HG02678 (cell line): ENCODE measurements around the gene GDF9.

Experiments used
- ATAC-seq: cut with Tn5 transposase; IDR thresholded peaks from one replicate; pipeline ENCODE4 v1.9.1; 2021; ENCODE audit warnings: mild to moderate bottlenecking, moderate library complexity; ENCODE audit not compliant: unreplicated experiment

Gene GDF9

DNA sequence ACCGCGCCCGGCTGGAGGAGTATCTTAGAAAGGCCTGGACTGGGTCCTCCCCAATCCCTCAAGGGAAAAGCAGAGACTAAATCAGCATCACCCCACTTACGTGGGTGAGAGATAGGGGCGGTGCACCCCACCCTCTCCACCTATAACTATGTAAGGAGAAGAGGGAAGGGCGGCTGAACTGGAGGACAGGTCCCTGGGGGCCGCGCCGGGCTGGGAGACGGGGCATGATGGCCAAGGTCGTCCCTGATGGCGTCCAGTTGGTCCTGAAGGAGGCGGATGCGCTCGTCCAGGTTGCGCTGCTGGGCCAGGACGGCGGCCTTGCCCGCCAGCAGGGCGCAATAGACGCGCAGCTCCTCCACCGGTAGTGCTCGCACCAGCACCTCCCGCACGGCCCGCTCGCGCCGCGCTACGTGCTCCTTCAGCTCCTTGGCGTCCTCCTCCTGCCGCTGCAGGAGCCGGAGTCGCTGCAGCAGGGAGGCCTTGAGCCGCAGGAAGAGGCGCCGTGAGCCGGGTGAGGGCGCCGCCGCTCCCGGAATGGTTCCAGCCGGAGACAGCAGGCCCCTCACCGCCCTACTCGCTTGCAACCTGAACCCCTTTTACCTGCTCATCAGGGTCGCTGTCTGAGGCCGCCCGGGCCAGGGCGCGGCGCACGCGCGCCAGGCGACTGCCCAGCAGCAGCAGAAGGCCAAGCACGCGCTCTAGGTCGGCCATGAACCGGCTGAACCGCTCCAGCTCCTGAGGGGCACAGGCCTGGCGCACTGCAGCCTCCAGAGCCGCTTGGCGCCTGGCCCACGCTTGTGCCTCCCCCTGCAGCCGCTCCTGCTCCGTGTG, 43.4 kb downstream of the GDF9 start:
- ATAC-seq: no peak

DNA sequence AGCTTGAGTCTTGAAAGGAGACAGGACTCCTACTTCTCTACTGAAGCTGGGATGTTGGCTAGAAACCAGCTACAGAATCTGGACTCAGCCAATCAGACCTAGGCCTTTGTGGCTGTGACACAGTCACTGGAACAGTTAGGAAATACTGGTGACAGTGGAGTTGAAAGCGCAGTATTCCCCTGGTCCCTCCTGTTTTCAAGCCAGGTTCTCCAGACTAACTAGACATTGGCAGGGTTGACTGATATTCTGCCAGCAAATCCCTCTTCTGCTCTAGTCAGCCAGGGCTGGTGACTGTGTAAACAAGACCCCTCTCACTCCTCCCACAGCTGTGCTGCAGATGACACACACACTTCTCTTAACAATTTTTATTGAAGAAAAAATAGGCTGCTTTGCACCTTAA, 44.5 kb downstream of the GDF9 start:
- no peak for ATAC-seq

DNA sequence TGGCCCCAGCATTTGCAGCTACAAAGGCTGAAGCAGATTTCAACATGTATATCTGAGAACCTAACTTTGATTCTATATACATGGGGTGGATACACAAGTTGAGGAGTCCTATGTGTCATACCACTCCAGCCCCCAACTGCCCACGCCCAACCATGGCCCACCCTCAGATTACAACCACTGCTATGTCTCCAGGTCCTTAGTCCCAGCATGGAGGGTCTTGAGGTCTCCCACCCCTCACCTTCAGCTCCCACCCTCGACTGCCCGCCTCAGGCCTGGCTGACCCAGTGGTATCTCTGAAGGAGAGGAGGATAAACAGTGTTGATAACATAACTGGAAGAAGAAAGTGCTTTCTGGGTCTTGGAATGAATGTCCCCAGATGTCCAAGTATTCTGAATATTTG, 44.9 kb downstream of the GDF9 start:
- no peak for ATAC-seq

DNA sequence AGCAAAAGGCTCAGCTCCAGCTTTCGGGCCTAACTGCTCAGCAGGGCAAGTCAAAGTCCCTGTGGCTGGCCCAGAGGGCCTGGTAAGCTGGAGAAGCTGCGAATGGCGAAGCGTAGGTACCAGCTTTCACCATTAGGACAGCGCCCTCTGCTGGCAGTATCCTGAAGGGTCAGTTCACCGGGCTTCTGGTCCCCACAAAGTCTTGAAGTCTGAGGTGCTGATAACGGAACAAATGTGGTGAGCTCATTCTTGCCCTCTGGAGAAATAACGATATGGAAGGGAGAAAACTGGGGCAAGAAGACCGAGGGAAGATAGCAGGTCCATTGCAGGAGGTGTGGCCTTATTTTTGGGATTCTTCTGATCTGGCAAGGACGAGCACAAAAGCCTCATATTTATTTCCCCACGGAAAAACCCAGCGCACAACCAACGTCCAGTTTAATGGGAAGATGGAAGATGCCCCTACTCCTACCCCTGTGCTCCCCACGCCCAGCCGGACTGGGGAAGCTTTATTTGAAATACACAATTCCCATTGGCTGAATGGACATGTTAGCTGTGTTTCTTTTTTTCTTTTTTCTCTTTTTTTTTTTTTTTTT, 46.0 kb downstream of the GDF9 start:
- ATAC-seq: peak; percentile 78

DNA sequence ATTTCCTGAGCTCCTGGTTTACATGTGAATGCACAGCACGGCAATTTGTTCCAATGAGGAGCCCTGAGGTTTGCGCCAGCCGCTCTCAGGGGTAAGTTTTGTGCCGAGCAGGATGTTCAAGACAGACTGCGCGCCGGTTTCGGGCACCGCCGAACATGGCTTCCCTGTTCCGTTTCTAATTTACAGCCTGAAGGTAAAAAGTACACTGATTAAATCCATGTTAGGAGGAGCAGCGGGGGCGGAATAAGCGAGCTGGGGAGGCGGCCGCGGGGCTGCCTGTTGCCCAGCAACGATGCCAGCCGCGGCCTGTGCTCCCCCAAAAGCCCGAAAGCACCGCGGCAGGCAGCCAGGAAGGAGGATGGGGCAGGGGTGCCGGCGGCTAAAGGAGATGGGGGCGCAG, 46.8 kb downstream of the GDF9 start:
- ATAC-seq: no peak

DNA sequence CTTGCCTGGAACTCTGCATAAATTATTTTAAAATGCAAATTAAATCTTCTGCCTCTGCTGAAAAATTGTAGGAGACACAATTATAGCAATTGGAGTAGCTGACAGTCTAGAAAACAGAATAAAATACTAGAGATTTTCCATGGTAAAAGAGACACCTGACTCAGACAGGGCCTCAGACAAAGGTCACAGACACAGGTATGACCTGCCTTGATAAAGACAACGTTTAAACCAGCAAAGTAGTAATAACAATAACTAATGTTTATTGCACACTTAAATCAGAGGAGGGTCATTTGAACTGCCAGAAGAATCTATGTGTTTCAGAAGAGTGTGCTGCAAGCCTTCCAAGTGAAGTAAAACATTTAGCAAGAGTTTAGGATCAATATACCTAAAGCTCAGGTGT, 49.3 kb downstream of the GDF9 start:
- ATAC-seq: no peak

DNA sequence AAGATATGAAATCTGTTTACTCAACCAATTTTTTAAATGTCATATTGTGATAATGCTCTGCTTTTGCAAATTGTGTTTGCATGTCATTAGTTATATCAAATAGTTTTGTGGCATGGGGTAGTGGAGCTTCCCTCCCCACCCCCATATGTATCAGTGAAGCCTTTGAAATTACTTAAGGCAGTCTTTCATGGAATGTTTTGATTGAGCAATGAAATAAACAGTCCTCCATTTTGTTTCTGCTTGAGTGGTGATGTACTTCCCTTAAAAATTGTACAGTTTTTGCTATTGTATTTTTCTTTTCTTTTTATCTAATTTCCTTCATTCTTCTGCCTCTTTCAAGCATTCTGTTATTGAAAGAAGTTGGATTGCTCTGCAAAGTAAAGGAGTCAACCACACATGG, 49.7 kb downstream of the GDF9 start:
- ATAC-seq: no peak

DNA sequence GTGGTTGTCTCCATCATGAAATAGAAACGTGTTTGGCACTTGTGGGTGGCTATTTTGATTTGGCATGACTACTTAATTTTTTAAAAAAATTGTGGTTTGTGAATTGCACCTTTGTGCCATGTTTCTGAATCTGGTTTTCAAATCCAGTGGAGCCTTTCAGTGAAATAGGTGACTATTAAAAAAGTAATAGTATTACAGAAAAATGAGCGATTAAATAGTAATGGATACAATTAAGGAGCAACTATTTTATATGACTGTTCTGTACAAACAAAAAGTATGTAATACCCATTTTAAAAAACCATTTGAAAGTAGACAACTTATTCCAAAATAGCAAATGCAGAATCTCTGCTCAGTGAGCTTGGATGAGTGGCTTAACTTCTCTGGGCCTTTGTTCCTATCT, 50.2 kb downstream of the GDF9 start:
- ATAC-seq: no peak

DNA sequence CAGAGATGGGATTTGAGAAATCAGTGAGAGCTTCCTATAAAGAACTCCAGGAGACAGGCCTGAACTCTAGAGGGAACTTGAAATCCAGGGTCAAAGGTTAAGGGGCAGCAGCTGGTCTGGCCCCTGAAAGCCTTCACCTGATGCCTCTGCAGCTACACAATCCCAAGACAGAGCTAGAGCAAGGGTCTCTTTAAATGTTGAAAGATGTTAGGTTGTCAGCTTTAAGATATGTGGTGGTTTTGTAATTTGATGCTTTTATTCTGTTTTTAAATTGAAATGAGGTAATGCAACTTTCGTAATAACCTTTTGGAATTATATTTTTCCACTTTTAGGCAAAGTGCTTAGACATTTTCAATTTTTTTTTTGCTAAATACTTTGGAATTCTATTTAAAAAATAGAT, 50.8 kb downstream of the GDF9 start:
- ATAC-seq: no peak

DNA sequence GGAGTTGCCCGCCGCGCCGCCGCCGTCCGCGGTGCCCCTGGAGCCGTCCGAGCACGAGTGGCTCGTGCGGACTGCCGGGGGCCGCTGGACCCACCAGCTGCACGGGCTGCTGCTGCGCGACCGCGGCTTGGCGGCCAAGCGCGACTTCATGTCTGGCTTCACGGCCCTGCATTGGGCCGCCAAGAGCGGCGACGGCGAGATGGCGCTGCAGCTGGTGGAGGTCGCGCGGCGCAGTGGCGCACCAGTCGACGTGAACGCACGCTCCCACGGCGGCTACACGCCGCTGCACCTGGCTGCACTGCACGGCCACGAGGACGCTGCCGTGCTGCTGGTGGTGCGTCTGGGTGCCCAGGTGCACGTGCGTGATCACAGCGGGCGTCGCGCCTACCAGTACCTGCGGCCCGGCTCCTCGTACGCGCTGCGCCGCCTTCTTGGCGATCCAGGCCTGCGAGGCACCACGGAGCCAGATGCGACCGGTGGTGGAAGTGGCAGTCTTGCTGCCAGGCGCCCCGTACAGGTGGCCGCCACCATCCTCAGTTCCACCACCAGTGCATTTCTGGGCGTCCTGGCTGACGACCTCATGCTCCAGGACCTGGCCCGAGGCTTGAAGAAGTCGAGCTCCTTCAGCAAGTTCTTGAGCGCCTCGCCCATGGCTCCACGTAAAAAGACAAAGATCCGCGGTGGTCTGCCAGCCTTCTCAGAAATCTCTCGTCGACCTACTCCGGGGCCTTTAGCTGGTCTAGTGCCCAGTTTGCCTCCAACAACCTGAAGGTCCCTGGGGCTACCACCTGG, 51.6 kb downstream of the GDF9 start:
- ATAC-seq: no peak

DNA sequence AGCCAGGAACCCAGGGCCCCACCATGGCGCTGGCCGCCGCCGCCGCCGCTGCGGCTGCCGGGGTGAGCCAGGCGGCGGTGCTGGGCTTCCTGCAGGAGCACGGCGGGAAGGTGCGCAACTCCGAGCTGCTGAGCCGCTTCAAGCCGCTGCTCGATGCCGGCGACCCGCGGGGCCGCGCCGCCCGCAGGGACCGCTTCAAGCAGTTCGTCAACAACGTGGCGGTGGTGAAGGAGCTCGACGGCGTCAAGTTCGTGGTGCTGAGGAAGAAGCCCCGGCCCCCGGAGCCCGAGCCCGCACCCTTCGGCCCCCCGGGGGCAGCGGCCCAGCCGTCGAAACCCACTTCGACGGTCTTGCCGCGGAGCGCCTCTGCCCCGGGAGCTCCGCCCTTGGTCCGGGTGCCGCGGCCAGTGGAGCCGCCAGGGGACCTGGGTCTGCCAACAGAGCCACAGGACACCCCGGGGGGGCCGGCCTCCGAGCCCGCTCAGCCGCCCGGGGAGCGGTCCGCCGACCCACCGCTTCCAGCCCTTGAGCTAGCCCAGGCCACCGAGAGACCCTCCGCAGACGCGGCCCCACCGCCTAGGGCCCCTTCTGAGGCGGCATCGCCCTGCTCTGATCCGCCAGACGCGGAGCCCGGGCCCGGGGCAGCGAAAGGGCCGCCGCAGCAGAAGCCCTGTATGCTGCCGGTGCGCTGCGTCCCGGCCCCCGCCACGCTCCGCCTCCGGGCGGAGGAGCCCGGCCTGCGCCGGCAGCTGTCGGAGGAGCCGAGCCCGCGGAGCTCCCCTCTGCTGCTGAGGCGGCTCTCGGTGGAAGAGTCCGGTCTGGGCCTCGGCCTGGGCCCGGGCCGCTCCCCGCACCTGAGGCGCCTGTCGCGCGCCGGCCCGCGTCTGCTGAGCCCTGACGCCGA, 52.4 kb downstream of the GDF9 start:
- peak; percentile 33 for ATAC-seq

DNA sequence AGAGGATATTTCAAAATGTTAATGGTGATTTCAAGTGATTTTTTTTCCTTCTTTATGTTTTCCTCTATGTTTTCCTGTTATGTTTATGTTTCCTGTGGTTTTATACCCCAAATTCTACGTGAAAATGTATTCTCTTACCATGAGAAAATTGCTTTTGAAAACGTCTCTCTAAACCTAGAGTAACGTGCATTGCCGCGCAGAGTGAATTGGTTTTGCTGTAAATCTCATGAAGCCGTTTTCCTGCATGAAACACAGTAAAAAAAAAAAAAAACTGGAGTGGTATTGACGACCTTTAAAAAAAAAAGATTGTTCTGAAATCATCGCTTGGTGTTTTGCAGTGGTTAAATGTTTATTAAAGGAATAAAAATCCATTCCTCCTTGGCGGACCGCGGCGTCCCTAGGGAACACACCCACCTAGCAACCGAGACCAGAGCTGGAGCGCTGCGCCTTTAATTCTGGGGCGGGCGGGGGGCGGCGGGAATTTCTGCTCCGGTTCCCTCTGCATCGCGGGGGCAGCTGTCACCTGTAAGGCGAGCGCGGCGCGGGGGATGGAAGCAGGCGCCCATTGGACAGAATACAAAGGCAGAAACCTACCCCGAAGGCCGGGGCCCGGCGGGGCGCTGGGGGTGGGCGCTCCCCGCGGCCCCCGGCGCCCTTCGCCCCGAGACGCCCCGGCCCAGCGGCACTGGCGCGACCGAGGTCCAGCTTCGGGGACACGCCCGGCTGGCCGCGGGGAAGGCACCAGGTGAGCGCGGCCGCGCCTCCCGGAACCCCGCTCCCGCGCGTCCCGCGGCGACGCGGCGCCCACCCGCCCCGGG, 53.3 kb downstream of the GDF9 start, which contains the start of gene SOWAHA:
SOWAHA (plus strand) TSS at position 522 of the 818 bp plus-strand sequence. CDS start 320 bp downstream, outside the sequence.
- peak; percentile 27 for ATAC-seq

DNA sequence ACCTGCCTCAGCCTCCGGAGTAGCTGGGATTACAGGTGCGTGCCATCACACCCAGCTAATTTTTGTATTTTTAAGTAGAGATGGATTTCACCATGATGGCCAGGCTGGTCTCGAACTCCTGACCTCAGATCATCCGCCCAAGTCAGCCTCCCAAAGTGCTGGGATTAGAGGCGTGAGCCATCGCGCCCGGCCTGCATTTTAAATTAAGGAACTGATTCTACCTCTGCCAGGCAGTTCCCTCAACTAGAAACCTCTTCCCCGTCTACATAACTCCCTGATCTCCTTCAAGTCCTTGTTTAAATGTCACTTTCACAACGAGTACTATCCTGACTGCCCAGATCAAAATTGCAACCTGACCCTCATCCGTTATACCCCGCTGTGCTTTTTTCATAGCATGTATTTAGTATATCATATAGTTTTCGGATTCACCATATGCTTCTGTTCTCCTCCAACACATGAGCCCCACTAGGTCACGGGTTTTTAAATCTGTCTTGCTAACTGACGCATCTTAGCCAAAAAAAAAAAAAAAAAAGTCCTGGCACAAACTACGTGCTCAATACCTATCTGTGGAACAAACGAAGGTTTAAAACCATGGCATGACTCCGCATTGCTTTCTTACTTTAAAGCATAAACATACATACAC, 54.0 kb downstream of the GDF9 start:
- ATAC-seq: no peak
